GM18861 (cell line): ENCODE data around the gene CHMP3.
"Not testable (repeated sequence)": the region's sequence is repeated elsewhere in the genome, so short reads cannot be mapped to it uniquely, and the experiment has no call there.

Source experiments
- ATAC-seq: cut with Tn5 transposase; IDR thresholded peaks from one replicate; pipeline ENCODE4 v1.9.1; 2021; ENCODE audit not compliant: unreplicated experiment

Gene CHMP3

GRCh38 chr2:86512892-86513291, 50.4 kb downstream of the CHMP3 start:
- ATAC-seq = no peak

- no peak for ATAC-seq
These were observed 51.2 kb downstream of the CHMP3 start for GRCh38 chr2:86512034-86512433.

DNA sequence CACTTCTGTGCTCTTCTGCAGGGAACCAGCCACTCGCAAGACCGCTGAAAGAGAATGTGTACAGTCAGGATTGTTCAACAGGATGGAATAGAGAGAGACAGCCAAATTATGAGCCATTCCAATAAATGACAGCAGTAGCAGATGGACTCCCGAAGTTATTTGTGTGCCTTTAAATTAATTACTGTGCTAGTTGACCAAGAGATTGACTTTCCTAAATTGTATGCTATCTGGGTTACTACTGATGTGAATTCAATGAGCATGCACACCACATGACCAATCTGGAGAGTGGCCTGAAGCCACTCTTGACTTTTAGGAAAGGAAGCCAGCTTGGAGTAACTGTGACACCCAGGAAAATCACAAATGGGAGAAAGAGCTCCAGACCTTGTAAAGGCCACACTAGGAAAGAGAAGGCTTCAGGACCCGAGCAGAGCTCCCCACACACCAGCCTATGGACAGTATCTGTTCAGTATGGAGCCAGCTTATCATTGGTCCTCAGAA, 52.8 kb downstream of the CHMP3 start:
- no peak for ATAC-seq

DNA sequence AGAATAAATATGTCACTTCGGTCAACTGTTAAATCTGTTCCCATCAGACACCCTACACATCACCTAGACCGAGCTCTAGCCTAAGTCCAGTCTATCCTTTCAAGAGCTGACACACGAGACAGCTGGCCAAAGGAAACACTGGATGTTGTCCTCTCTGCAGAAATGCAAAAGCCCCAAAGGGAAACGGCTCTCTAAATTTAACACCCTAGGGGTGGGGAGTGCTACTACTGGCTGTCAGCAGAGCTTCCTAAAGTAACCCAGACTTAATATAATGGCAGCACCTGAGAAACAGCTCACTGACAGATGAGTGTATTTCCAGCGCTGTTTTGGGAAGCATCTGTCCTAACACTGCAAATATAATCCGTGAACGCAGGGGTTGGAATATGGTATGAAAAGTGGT, 55.6 kb downstream of the CHMP3 start:
- no peak for ATAC-seq

GRCh38 chr2:86500325-86501083, 62.7 kb downstream of the CHMP3 start:
- no peak for ATAC-seq

DNA sequence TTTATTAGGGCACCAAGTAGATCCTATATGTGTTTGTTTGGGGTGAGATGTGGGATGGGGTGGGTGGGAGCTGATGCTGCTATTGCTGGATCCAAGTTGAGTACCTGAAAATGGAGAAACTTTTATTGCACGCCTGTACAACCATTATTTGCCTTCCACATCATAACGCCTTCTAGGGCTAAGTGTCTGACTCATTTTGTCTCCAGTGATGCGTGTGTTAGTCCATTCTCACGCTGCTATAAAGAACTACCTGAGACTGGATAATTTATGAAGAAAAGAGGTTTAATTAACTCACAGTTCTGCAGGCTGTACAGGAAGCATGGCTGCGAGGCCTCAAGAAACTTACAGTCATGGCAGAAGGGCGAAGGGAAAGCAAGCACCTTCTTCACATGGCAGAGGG, 63.9 kb downstream of the CHMP3 start:
- no peak for ATAC-seq

GRCh38 chr2:86498468-86499260, 64.6 kb downstream of the CHMP3 start:
- no peak for ATAC-seq

- ATAC-seq = not testable (repeated sequence)
These were observed 66.9 kb downstream of the CHMP3 start for GRCh38 chr2:86496391-86496790.

DNA sequence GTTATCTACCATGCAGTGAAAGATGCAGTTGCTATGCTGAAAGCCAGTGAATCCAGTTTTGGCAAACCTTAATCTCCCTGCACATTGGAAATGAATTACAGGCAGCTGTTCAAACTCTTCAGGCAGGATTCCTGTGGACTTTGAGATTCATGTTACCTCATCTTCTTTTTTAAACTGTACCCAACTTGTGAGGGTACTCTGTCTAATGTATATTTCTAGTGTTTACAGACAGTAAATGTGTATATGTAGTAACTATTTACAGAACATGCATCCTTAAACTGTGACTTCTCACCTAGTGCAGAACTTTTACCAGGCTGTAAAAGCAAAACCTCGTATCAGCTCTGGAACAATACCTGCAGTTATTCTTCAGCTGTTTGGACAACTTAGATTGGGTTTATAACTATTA, 71.2 kb downstream of the CHMP3 start:
- no peak for ATAC-seq

DNA sequence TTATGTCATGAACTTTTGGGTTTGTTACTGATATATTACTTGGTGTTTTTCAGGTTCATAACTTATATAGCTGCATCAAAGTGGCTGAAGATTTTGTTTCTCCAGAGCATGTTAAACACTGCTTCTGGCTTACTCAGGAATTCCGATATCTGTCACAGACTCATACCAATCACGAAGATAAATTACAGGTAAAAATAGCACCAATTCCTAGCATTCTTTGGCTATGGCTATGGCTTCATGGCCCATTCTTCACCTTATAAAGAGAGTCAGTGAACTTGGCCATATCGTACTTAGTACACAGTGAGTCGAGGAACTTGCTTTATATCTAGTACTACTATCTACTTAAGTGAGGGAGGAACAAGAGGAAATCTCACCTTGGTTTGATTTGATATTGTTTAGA, 72.2 kb downstream of the CHMP3 start:
- ATAC-seq = no peak

- ATAC-seq = no peak
These were observed 73.0 kb downstream of the CHMP3 start for GRCh38 chr2:86490245-86490644.

DNA sequence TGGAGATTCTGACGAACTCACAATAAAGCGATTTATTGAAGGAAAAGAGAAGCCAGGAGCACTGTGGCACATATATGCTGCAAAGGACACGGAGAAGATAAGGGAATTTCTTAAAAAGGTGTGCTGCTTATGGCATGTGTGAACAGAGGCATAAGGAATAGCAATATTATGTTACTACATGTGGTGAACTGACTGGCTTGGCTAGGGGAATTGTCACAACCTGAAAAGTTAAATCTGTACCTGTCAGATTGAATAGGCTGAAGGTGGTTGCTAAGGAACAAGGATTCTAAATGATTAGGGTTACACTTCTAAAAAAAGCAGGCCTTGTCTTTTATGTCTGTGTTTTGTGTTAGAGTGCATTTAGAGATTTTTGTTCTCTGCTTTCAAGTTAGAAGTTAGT, 73.7 kb downstream of the CHMP3 start:
- ATAC-seq = no peak

GRCh38 chr2:86488561-86489250, 74.5 kb downstream of the CHMP3 start:
- no peak for ATAC-seq

GRCh38 chr2:86487062-86487461, 76.2 kb downstream of the CHMP3 start:
- no peak for ATAC-seq

DNA sequence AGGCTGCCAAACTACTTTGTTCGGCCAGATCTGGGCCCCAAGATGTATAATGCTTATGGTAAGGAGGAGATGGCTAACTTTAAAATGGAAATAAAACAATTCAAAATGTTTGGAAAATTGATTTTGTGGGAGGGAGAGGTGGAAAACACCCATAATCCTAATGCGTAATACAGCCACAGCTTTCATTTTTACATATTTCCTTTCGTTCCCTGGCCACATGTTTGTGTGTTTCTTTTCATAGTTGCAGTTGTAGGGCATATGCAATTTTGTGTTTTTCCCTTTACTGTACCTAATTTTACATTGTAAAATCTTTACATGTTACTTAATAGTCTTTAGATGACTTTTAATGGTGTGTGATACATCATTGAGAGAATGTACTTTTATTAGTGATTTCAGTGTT, 77.4 kb downstream of the CHMP3 start:
- no peak for ATAC-seq

- no peak for ATAC-seq
These were observed 78.1 kb downstream of the CHMP3 start for GRCh38 chr2:86485103-86485502.

DNA sequence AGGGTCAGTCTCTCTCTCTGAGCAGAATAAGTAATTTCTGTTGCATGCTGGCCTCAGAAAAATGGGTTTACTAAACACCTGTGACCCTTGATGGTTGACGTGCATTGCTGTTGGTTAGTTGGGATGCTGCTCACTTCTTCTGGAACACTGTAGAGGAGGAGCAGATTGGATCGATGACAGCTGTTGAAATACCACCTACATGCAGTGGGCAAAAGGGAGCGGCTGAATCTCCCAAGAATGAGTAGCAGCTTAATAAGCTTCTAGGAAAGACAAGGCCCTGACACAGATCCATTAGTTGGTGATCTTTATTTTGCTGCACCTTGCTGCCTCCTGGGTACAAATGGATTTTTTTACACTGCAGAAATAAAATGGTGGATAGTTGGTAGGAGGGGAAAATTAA, 78.9 kb downstream of the CHMP3 start:
- ATAC-seq = no peak

DNA sequence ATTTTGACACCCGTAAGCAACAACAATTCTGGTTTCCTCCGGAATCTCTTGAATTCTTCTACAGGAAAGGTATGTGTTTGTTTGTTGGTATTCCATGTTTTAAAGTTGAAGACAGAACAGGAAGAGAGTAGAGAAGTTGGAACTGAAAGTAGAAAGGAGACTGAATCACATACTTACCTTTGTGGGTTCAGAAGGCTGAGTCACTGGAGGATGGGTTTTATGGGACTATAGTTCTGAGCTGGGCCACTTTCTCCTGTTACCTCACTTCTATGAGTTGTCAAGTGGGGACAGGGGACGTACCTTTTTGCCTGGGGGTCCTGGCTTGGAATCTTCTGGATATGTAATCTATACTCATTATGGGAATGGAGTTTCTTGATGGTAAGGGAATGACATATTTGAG, 81.2 kb downstream of the CHMP3 start:
- no peak for ATAC-seq

DNA sequence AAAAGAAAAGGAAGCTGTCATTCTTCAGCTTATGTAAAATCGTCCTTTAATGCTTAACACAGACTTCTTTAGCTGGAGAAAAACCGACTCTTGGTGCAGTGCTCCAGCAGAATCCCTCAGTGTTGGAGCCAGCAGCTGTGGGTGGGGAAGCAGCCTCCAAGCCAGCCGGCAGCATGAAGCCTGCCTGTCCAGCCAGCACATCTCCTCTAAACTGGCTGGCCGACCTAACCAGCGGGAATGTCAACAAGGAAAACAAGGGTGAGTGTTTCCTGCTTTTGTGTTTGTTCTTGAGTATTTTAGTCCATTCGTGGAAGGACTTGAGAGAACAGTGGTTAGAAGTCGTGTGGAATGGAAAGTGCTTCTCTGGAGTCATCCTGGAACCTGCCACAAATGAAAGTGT, 83.1 kb downstream of the CHMP3 start:
- ATAC-seq = no peak

- no peak for ATAC-seq
These were observed 85.9 kb downstream of the CHMP3 start for GRCh38 chr2:86477349-86477748.

DNA sequence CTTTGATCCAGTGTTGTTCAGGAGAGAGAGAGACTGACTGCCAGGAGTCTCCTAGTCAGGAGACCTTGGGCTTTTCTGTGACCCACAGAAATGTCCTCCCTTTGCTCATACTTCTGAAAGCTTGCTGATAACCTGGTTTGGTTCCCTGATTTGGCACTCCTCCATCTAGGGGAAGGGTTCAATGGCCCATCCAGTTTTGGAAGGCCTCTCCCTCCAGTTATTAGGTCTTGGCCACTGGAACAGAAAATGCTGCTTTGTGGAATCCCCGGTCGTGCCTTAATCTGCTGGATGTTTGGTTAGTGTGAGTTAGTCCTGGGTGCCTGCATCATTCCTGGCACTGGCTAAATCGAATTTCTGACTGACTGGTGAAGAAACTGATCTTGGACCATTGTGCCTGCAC, 86.3 kb downstream of the CHMP3 start:
- no peak for ATAC-seq

GRCh38 chr2:86476092-86476491, 87.2 kb downstream of the CHMP3 start:
- ATAC-seq = no peak
